ENCODE data around the gene AFTPH. TPM values are rescaled to one million over a fixed set of nuclear protein-coding genes. Genes with fewer than 3 reads are reported as not detected.

AFTPH gene
- total and polyA plus RNA-seq, 9 of the 15 experiments (the other 6 are each of a cell fraction or from before 2014, with no cell fraction given): 8.0 to 26.2 (median 13.8) TPM

- TF ChIP-seq, protein P1, sequence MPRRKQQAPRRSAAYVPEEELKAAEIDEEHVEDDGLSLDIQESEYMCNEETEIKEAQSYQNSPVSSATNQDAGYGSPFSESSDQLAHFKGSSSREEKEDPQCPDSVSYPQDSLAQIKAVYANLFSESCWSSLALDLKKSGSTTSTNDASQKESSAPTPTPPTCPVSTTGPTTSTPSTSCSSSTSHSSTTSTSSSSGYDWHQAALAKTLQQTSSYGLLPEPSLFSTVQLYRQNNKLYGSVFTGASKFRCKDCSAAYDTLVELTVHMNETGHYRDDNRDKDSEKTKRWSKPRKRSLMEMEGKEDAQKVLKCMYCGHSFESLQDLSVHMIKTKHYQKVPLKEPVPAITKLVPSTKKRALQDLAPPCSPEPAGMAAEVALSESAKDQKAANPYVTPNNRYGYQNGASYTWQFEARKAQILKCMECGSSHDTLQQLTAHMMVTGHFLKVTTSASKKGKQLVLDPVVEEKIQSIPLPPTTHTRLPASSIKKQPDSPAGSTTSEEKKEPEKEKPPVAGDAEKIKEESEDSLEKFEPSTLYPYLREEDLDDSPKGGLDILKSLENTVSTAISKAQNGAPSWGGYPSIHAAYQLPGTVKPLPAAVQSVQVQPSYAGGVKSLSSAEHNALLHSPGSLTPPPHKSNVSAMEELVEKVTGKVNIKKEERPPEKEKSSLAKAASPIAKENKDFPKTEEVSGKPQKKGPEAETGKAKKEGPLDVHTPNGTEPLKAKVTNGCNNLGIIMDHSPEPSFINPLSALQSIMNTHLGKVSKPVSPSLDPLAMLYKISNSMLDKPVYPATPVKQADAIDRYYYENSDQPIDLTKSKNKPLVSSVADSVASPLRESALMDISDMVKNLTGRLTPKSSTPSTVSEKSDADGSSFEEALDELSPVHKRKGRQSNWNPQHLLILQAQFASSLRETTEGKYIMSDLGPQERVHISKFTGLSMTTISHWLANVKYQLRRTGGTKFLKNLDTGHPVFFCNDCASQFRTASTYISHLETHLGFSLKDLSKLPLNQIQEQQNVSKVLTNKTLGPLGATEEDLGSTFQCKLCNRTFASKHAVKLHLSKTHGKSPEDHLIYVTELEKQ (CRISPR knock-in tag; IDR thresholded peaks at IDR 0.05): no peak
- TF ChIP-seq PATZ1 (CRISPR knock-in tag; IDR thresholded peaks at IDR 0.05; ENCODE audit: borderline replicate concordance) (no peak), NCOA4 (IDR thresholded peaks at IDR 0.05; ENCODE audit: partially characterized antibody) (no peak), ZBTB11 (CRISPR knock-in tag; IDR thresholded peaks at IDR 0.05) (peak in 1 of 3 experiments; percentile 62; a peak in 2 of 6 replicates), HSF4 (CRISPR knock-in tag; IDR thresholded peaks at IDR 0.05; ENCODE audit: borderline replicate concordance) (no peak), TARDBP (IDR thresholded peaks at IDR 0.05) (no peak), TAF9B (IDR thresholded peaks at IDR 0.05; ENCODE audit: partially characterized antibody) (peak; percentile 39), BCLAF1 (IDR thresholded peaks at IDR 0.05; ENCODE audit: borderline replicate concordance in 1 of 2, control insufficient read depth in 1 of 2, low read depth in 2 of 2, low read length in 1 of 2) (no peak), TCF7 (IDR thresholded peaks at IDR 0.05; ENCODE audit: borderline replicate concordance) (no peak), ZNF316 (IDR thresholded peaks at IDR 0.05) (no peak), TRIM24 (IDR thresholded peaks at IDR 0.05) (no peak)
Measured at GRCh38 chr2:64606479-64607363, 82.6 kb downstream of the AFTPH start (continued).

Measured in K562 (cell line).